Vagina (tissue), 2 donors: ENCODE data around the gene XIAP. TPM values are rescaled to one million over a fixed set of nuclear protein-coding genes. Genes with fewer than 3 reads are reported as not detected.

Experiments
- DNase-seq, 2 donors: peaks; one replicate each; pipeline ENCODE4 v3.0.0-alpha.2; 2017; ENCODE audit errors: extremely low spot score in 2 of 2
- H3K27ac ChIP-seq: fragments of 200-600 bp; sonication (generic); one replicate; pipeline ENCODE4 v1.5.1; 2019
- H3K27me3 ChIP-seq: fragments of 200-600 bp; sonication (generic); one replicate; pipeline ENCODE4 v1.5.1; 2019
- H3K36me3 ChIP-seq, 2 donors: fragments of 200-600 bp; sonication (generic); one replicate each; pipeline ENCODE4 v1.5.1; 2017 to 2019
- H3K4me1 ChIP-seq: fragments of 200-600 bp; sonication (generic); one replicate; pipeline ENCODE4 v1.5.1; 2019
- H3K4me3 ChIP-seq, 2 donors: fragments of 200-600 bp; sonication (generic); 1 replicate in 1 of 2; 2 replicates in 1 of 2; pipeline ENCODE4 v1.5.1; 2016 to 2019
- H3K9me3 ChIP-seq: fragments of 200-600 bp; sonication (generic); one replicate; pipeline ENCODE4 v1.5.1; 2019
- POLR2A ChIP-seq, 2 donors: fragments of 450-650 bp; IDR thresholded peaks; one replicate each; pipeline ENCODE4 v1.6.1; 2017; ENCODE audit warnings: antibody characterized with exemption in 2 of 2, mild to moderate bottlenecking in 2 of 2, moderate library complexity in 2 of 2
- POLR2AphosphoS5 ChIP-seq, 2 donors: sonication (generic); formaldehyde crosslinking; IDR thresholded peaks; one replicate each; pipeline ENCODE4 v1.9.0; 2017; ENCODE audit warnings: antibody characterized with exemption in 2 of 2, mild to moderate bottlenecking in 2 of 2, low read depth in 1 of 2; ENCODE audit not compliant: insufficient read depth in 1 of 2
- intact Hi-C: fragments of 100-400 bp; cut with DNase I; formaldehyde crosslinking; loops from one replicate; pipeline ENCODE4 v1.15.1; 2023
- small RNA-seq: library from RNA; depleted of rRNA; stranded (forward); fragments of <200 nt; gene quantifications from one replicate; pipeline ENCODE3, GENCODE V24; 2016
- total RNA-seq: library from RNA; depleted of rRNA; stranded (reverse); fragments of >200 nt; gene quantifications from one replicate; pipeline ENCODE4 v1.2.3, GENCODE V29; 2016
- TF ChIP-seq, protein P1 (sequence below), 3 experiments: fragments of 450-650 bp in 2 of 3; fragments of 200-600 bp in 1 of 3; sonication (generic) in 1 of 3; IDR thresholded peaks; one replicate each; pipeline ENCODE4 v1.5.1; 2017 to 2019; ENCODE audit warnings: antibody characterized with exemption in 3 of 3, mild to moderate bottlenecking in 2 of 3, moderate library complexity in 2 of 3

Gene XIAP
- total RNA-seq, 1 donor from 2014 or later: 15.5 TPM

DNA sequence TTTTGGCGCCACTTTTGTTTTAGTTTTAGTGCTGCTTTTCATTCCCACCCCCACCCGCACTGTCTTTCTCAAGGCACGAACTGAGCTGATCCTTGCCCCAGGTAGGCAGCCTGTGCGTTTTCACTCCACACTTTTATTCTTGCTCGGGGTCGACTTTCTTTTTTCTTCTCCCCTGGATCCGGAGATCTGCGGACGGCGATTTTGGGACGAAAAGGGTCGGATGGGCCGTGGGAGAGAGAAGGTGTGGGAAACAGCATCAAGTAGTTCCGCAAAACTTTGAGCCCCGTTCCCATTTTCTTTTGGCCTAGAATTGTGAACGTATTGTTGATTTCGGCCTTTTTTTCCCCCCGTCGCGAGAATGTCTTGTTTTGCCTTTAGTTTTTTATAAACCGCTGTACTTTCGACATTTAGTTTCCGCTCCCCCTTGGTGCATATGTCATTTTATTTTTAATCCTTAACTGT lies 102.2 kb downstream of the XIAP start:
- H3K36me3 ChIP-seq: no peaks in the 10 kb centered on the region

DNA sequence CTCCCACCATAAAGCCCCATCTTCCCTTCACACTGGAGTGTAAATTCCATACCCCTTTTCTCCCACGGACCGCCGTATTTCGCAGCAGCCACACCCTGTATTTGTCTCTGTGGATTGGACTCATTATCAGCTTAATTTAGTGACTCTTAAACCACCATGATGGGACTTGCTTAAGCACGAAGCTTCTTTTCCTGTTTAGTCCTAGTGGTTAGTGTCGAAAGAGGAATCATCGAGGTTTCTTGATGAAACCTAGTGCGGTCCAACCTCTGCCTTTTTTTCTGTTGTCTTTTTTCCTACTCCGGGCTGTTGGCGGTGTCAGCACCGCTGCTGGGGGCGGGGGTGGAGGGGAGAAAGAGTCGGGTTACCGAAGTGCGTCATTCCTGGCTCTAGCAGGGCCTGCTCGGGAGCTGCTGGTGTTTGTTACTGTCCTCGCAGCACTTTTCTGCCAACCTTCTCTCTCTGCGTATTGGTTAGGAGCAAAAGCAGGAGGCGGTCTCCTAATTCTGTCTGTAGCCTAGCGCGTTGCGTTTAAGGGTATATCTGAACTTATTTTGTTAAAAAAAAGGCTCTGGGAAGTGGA lies 103.0 kb downstream of the XIAP start:
- H3K27ac ChIP-seq: peak overlapping the region; percentile 96
- H3K9me3 ChIP-seq: no peaks in the 10 kb centered on the region
- intact Hi-C loops: no loop called here
- no peaks in the 10 kb centered on the region for H3K27me3 ChIP-seq
- H3K4me3 ChIP-seq: peak overlapping the region; percentile 57 to 60
- peak in 1 of 2 donors; percentile 95 for DNase-seq
- TF ChIP-seq, protein P1, sequence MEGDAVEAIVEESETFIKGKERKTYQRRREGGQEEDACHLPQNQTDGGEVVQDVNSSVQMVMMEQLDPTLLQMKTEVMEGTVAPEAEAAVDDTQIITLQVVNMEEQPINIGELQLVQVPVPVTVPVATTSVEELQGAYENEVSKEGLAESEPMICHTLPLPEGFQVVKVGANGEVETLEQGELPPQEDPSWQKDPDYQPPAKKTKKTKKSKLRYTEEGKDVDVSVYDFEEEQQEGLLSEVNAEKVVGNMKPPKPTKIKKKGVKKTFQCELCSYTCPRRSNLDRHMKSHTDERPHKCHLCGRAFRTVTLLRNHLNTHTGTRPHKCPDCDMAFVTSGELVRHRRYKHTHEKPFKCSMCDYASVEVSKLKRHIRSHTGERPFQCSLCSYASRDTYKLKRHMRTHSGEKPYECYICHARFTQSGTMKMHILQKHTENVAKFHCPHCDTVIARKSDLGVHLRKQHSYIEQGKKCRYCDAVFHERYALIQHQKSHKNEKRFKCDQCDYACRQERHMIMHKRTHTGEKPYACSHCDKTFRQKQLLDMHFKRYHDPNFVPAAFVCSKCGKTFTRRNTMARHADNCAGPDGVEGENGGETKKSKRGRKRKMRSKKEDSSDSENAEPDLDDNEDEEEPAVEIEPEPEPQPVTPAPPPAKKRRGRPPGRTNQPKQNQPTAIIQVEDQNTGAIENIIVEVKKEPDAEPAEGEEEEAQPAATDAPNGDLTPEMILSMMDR (IDR thresholded peaks at IDR 0.05): no peak
- TF ChIP-seq POLR2A (IDR thresholded peaks at IDR 0.05) (peak in 1 of 2 donors; percentile 65), POLR2AphosphoS5 (IDR thresholded peaks at IDR 0.05; ENCODE audit: insufficient read depth in 1 of 2, low read depth in 1 of 2) (peak; percentile 78 to 84)
- peaks cover 11% of the 10 kb centered on the region for H3K4me1 ChIP-seq
- no peaks in the 10 kb centered on the region for H3K36me3 ChIP-seq

More for the DNA sequence above, 102.2 kb downstream of the XIAP start:
- H3K9me3 ChIP-seq: no peaks in the 10 kb centered on the region
- no peak for DNase-seq
- H3K27me3 ChIP-seq: no peaks in the 10 kb centered on the region
- H3K4me3 ChIP-seq: peak overlapping the region; percentile 57 to 60
- H3K27ac ChIP-seq: peak overlapping the region; percentile 96
- no peak for TF ChIP-seq POLR2AphosphoS5 (IDR thresholded peaks at IDR 0.05; ENCODE audit: insufficient read depth in 1 of 2, low read depth in 1 of 2)
- TF ChIP-seq POLR2A (IDR thresholded peaks at IDR 0.05): no peak
- TF ChIP-seq, protein P1 (IDR thresholded peaks at IDR 0.05): no peak
- intact Hi-C loops: no loop called here
- peaks cover 11% of the 10 kb centered on the region for H3K4me1 ChIP-seq

Small RNA genes lying within 50 kb of the gene (small RNA-seq; reads per million reads assigned to genes)
- gene RF00019 (not detected), gene RN7SL190P (not detected), gene RNU6-122P (not detected)

Other genes with a start within 250 kb of the XIAP start
- gene THOC2, start 127.0 kb upstream of the XIAP start, total RNA-seq: 86.7 TPM
- 54.0 TPM for gene STAG2, start 101.7 kb downstream of the XIAP start, total RNA-seq